SK-N-MC (cell line): Measurements from ENCODE around the gene SEZ6.

Source experiments
- DNase-seq: peaks from one replicate; pipeline ENCODE4 v3.0.0-alpha.2; 2011; ENCODE audit warnings: low read depth, low spot score
- H3K27ac ChIP-seq: fragments of 200-600 bp; sonication (generic); 2 replicates; pipeline ENCODE4 v1.5.1; 2016; ENCODE audit warnings: mixed run types
- H3K36me3 ChIP-seq: fragments of 200-600 bp; sonication (generic); 2 replicates; pipeline ENCODE4 v1.6.1; 2017; ENCODE audit warnings: antibody characterized with exemption, low read length, mixed read lengths; ENCODE audit not compliant: insufficient read depth
- H3K4me3 ChIP-seq: fragments of 200-600 bp; sonication (generic); 2 replicates; pipeline ENCODE4 v1.5.1; 2016
- H3K9ac ChIP-seq: fragments of 200-600 bp; sonication (generic); 2 replicates; pipeline ENCODE4 v1.8.0; 2017; ENCODE audit warnings: mixed run types, mixed read lengths; ENCODE audit not compliant: insufficient read length
- H3K9me3 ChIP-seq: fragments of 200-600 bp; sonication (generic); 2 replicates; pipeline ENCODE4 v1.6.1; 2017; ENCODE audit warnings: low read depth, mild to moderate bottlenecking, antibody characterized with exemption, low read length, moderate library complexity, mixed read lengths
- EZH2 ChIP-seq: fragments of 200-600 bp; sonication (generic); IDR thresholded peaks from one replicate; pipeline ENCODE4 v1.6.1; 2017; ENCODE audit warnings: antibody characterized with exemption
- FOXP2 ChIP-seq: optimal IDR thresholded peaks from 2 replicates; pipeline ENCODE3; 2011; ENCODE audit warnings: mild to moderate bottlenecking, moderate library complexity; ENCODE audit not compliant: insufficient read depth; ENCODE audit errors: extremely low read length, control extremely low read depth
- POLR2AphosphoS5 ChIP-seq: IDR thresholded peaks from 2 replicates; pipeline ENCODE4 v1.6.1; 2012; ENCODE audit warnings: mild to moderate bottlenecking, low read depth, low read length, borderline replicate concordance

The SEZ6 gene

GRCh38 chr17:28948342-28948741, 57.5 kb downstream of the SEZ6 start:
- no peak for DNase-seq
- Histone ChIP-seq H3K27ac (peak overlapping the region; percentile 92), H3K4me3 (peak overlapping the region; percentile 86), H3K9ac (peak overlapping the region; percentile 79), H3K9me3 (no peaks in the 10 kb centered on the region), H3K36me3 (peaks cover 32% of the 10 kb centered on the region)
- TF ChIP-seq POLR2AphosphoS5 (no peak), FOXP2 (no peak), EZH2 (no peak)

DNA sequence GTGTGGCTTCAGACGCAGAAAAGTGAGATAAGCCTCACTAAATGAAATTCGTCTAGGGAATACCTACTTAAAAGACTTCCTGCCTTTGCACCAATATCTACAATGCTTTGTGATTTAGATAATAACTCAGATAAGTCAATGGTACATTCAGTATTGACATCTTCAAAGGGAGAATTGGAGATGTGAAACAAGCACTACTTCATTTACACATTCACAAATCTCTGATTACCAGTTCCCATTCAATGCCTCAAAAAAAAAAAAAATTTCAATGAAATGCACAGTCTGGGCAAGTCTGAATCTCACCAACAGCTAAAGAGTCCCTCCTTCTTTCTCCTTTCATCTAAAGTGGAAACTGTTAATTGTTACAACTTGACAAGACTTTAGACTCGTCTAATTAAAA, 58.2 kb downstream of the SEZ6 start:
- H3K36me3 ChIP-seq: peaks cover 38% of the 10 kb centered on the region
- peak overlapping the region; percentile 86 for H3K4me3 ChIP-seq
- no peak overlapping the region for H3K27ac ChIP-seq
- H3K9ac ChIP-seq: peak overlapping the region; percentile 79
- no peaks in the 10 kb centered on the region for H3K9me3 ChIP-seq
- no peak for DNase-seq
- TF ChIP-seq POLR2AphosphoS5: no peak
- TF ChIP-seq FOXP2: no peak
- no peak for TF ChIP-seq EZH2

DNA sequence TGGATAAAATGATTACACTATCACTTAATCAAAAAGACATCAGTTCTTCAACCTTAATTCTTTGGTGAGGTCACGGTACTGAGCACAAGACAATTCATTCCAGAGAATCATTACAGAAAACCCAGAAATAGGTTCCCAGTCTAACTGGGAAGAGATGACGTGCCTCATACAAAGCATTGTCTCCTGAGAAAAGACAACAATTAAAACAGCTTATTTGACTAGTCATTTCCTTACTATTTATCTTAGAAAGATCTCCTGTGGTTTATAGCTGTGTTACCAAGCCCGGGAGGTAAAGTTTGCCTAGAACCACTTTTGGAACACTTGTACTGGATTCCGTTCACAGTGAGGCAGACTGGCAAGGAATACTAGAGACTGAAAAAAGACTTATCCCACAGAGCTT, 59.6 kb downstream of the SEZ6 start:
- no peak for DNase-seq
- peaks cover 42% of the 10 kb centered on the region for H3K36me3 ChIP-seq
- H3K9ac ChIP-seq: no peak overlapping the region
- TF ChIP-seq EZH2 (no peak), POLR2AphosphoS5 (no peak), FOXP2 (no peak)
- H3K27ac ChIP-seq: peak overlapping the region; percentile 5; the same call in 1 of the 2 replicates
- no peaks in the 10 kb centered on the region for H3K9me3 ChIP-seq
- H3K4me3 ChIP-seq: peak overlapping the region; percentile 28; the same call in 1 of the 2 replicates

DNA sequence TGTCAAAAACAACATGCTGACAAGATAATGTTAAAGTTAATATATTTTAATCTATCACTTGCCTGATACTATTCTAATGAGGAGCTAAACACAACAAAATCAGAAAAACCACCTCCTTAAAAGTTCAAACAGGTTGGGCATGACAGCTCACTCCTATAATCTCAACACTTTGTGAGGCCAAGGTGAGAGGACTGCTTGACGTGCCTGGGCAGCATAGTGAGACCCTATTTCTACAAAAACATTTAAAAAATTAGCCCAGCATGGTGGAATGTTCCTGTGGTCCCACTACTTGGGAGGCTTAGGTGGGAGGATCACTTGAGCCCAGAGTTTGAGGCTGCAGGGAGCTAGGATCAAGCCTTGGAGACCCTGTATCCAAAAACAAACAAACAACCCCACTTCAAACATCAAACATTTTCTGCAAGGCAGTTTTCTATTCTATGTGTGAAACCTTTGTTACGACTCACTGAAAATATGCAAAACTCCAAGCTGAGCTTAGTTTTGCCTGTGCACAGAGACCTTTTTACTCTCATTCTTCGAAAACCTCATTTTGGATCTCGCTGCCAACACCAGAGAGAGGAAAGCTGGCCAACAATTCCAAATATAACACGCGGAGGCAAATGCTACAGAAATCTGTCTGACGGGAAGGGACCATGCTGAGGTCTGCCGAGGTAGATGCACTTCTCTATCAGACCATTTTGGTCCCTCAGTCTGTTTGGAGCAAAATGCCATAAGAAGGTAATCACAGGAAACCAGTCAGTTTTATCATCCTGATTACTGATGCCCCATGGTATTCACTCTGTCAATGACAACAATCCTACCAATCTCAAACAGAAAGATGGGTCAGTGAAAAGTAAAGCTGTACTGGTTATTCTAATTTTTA, 60.7 kb downstream of the SEZ6 start:
- TF ChIP-seq POLR2AphosphoS5: no peak
- TF ChIP-seq FOXP2: no peak
- no peak for TF ChIP-seq EZH2
- H3K4me3 ChIP-seq: no peak overlapping the region
- H3K27ac ChIP-seq: 0 out of 2 replicates have a peak overlapping the region, but pooled peaks have one; percentile 16
- no peaks in the 10 kb centered on the region for H3K9me3 ChIP-seq
- no peak for DNase-seq
- peaks cover 42% of the 10 kb centered on the region for H3K36me3 ChIP-seq
- H3K9ac ChIP-seq: no peak overlapping the region

- TF ChIP-seq POLR2AphosphoS5 (no peak), EZH2 (no peak), FOXP2 (no peak)
- no peak overlapping the region for H3K9ac ChIP-seq
- no peak overlapping the region for H3K4me3 ChIP-seq
- DNase-seq: no peak
- H3K27ac ChIP-seq: no peak overlapping the region
- H3K9me3 ChIP-seq: no peaks in the 10 kb centered on the region
- H3K36me3 ChIP-seq: peaks cover 42% of the 10 kb centered on the region
Measured at GRCh38 chr17:28944343-28944742, 61.5 kb downstream of the SEZ6 start.

DNA sequence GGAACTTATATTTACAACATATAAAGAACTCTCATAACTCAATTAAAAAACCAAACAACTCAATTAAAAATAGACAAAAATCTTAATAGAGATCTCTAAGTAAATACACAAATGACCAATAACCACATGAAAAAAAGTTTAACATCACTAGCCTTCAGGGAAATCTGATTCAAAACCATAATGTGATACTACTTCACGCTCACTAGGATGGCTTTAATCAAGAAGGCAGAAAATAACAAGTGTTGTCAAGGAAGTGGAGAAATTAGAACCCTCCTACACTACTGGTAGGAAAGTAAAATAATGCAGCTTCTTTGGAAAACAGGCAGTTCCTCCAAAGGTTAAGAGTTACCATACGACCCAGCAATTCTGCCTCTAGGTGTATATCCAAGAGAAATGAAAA, 62.9 kb downstream of the SEZ6 start:
- no peak for DNase-seq
- H3K9me3 ChIP-seq: no peaks in the 10 kb centered on the region
- peaks cover 35% of the 10 kb centered on the region for H3K36me3 ChIP-seq
- H3K4me3 ChIP-seq: no peak overlapping the region
- no peak overlapping the region for H3K9ac ChIP-seq
- TF ChIP-seq POLR2AphosphoS5: no peak
- TF ChIP-seq FOXP2: no peak
- TF ChIP-seq EZH2: no peak
- H3K27ac ChIP-seq: no peak overlapping the region

GRCh38 chr17:28941251-28941650, 64.6 kb downstream of the SEZ6 start:
- no peak overlapping the region for H3K9ac ChIP-seq
- H3K4me3 ChIP-seq: no peak overlapping the region
- no peak overlapping the region for H3K27ac ChIP-seq
- TF ChIP-seq EZH2 (no peak), POLR2AphosphoS5 (no peak), FOXP2 (no peak)
- H3K9me3 ChIP-seq: no peaks in the 10 kb centered on the region
- H3K36me3 ChIP-seq: peaks cover 28% of the 10 kb centered on the region
- DNase-seq: no peak

DNA sequence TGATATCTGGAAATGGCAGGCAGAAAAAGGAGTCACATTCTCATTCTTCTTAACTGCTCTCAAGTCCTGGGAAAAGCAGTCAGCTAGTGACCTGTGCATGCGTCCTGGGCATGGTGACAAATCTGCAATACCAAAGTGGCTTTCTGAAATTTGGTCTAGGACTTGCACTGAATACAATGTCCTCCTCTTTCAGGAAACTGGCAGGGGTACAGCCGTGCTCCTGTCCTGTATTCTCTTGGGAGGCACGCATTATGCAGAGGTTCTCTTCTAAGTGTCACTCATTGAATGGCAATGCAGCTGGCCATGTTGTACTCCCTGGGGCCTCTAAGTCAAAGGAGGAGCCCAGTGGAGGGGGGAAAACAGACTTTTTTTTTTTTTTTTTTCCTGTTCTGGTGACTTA, 65.2 kb downstream of the SEZ6 start:
- TF ChIP-seq EZH2 (no peak), POLR2AphosphoS5 (no peak), FOXP2 (no peak)
- H3K4me3 ChIP-seq: no peak overlapping the region
- H3K36me3 ChIP-seq: peaks cover 32% of the 10 kb centered on the region
- no peak overlapping the region for H3K27ac ChIP-seq
- H3K9ac ChIP-seq: no peak overlapping the region
- no peak for DNase-seq
- H3K9me3 ChIP-seq: no peaks in the 10 kb centered on the region
